Neural progenitor cell (in vitro differentiated cells): Measurements from ENCODE around the gene VAV1. TPM values are rescaled to one million over a fixed set of nuclear protein-coding genes. Genes with fewer than 3 reads are reported as not detected.

Source experiments
- DNase-seq: peaks from one replicate; pipeline ENCODE4 v3.0.0-alpha.2; 2016; ENCODE audit warnings: low spot score
- H2AFZ ChIP-seq: fragments of 200-600 bp; sonication (generic); replicated peaks from 2 replicates; pipeline ENCODE4 v1.6.1; 2016; ENCODE audit warnings: antibody characterized with exemption
- H3F3A ChIP-seq: fragments of 200-600 bp; sonication (generic); 2 replicates; pipeline ENCODE4 v1.6.1; 2016; ENCODE audit warnings: antibody characterized with exemption, low read depth
- H3K27ac ChIP-seq: fragments of 200-600 bp; sonication (generic); 2 replicates; pipeline ENCODE4 v1.5.1; 2016; ENCODE audit warnings: mild to moderate bottlenecking
- H3K27me3 ChIP-seq: fragments of 200-600 bp; sonication (generic); 2 replicates; pipeline ENCODE4 v1.6.1; 2016; ENCODE audit warnings: mild to moderate bottlenecking, moderate library complexity
- H3K36me3 ChIP-seq: fragments of 200-600 bp; sonication (generic); 2 replicates; pipeline ENCODE4 v1.5.1; 2016
- H3K4me1 ChIP-seq: fragments of 200-600 bp; sonication (generic); 2 replicates; pipeline ENCODE4 v1.6.1; 2016; ENCODE audit warnings: mixed run types
- H3K4me2 ChIP-seq: fragments of 200-600 bp; sonication (generic); 2 replicates; pipeline ENCODE4 v1.6.1; 2016
- H3K4me3 ChIP-seq: fragments of 200-600 bp; sonication (generic); 2 replicates; pipeline ENCODE4 v1.5.1; 2016
- H3K79me2 ChIP-seq: fragments of 200-600 bp; sonication (generic); 2 replicates; pipeline ENCODE4 v1.6.1; 2016; ENCODE audit warnings: low read depth
- H3K9ac ChIP-seq: fragments of 200-600 bp; sonication (generic); 2 replicates; pipeline ENCODE4 v1.6.1; 2016
- H3K9me3 ChIP-seq: fragments of 200-600 bp; sonication (generic); 2 replicates; pipeline ENCODE4 v1.5.1; 2016; ENCODE audit warnings: low read depth
- H4K20me1 ChIP-seq: fragments of 200-600 bp; sonication (generic); 2 replicates; pipeline ENCODE4 v1.6.1; 2016; ENCODE audit warnings: low read depth
- H3K27ac Mint-ChIP-seq: 3 replicates; pipeline ENCODE4 v1.8.0; 2021; ENCODE audit warnings: mixed read lengths
- H3K27me3 Mint-ChIP-seq: 2 replicates; pipeline ENCODE4 v1.8.0; 2022; ENCODE audit warnings: low read depth, mild to moderate bottlenecking, inconsistent platforms, moderate library complexity, mixed read lengths; ENCODE audit not compliant: insufficient read depth
- H3K36me3 Mint-ChIP-seq: 3 replicates; pipeline ENCODE4 v1.8.0; 2021; ENCODE audit warnings: mixed read lengths
- H3K4me1 Mint-ChIP-seq: 3 replicates; pipeline ENCODE4 v1.8.0; 2021; ENCODE audit warnings: mixed read lengths
- H3K4me3 Mint-ChIP-seq: 3 replicates; pipeline ENCODE4 v1.8.0; 2021; ENCODE audit warnings: mild to moderate bottlenecking, moderate library complexity, mixed read lengths
- H3K9me3 Mint-ChIP-seq: 3 replicates; pipeline ENCODE4 v1.8.0; 2020; ENCODE audit warnings: mixed read lengths
- CTCF ChIP-seq: fragments of 200-600 bp; sonication (generic); IDR thresholded peaks from 2 replicates; pipeline ENCODE4 v1.5.1; 2017; ENCODE audit warnings: antibody characterized with exemption, mild to moderate bottlenecking
- EZH2 ChIP-seq: fragments of 200-600 bp; sonication (generic); IDR thresholded peaks from 2 replicates; pipeline ENCODE4 v1.6.1; 2017; ENCODE audit warnings: antibody characterized with exemption, mild to moderate bottlenecking, moderate library complexity
- EZH2phosphoT487 ChIP-seq: fragments of 200-600 bp; sonication (generic); IDR thresholded peaks from 2 replicates; pipeline ENCODE4 v1.6.1; 2017; ENCODE audit warnings: antibody characterized with exemption
- total RNA-seq: library from RNA; depleted of rRNA; stranded (reverse); fragments of >200 nt; gene quantifications from 2 replicates; pipeline ENCODE4 v1.2.3, GENCODE V29; 2015; ENCODE audit warnings: low replicate concordance

VAV1 gene
- total RNA-seq, 1 donor from 2014 or later, result not detected

DNA sequence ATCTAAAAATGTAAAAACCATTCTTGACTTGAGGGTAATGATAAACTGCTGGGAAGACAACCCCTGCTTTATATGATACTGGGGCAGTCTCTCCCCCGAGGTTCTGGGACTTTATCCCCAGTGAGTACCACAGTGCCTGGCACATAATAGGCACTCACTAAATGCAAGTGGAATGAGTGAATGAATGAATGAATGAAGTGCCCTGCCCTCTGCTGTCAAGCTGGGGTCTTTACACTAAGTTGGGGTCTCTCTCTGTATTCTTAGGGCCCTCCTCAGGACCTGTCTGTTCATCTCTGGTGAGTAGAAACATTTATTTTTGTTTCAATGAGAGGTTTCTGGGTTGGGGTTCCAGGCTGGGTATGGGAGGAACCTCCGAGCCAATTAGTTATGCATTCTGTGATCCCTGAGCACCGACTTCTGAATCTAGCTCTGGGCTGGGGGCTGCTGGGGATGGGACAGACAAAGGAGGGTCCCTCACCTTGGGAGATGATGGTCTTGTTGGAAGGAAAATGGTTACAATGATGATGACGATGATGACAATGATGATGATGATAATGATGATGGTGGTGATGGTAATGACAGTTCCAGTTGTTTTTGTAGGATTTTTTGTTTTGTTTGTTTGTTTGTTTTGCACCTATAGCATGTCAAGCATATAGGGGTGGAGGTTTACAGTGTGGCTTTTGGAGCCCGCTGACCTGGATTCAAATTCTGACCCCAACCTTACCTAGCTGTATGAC, 70.5 kb downstream of the VAV1 start:
- no peaks in the 10 kb centered on the region for H3K9me3 Mint-ChIP-seq
- H3K9ac ChIP-seq, result no peak overlapping the region
- H3K9me3 ChIP-seq, result no peaks in the 10 kb centered on the region
- H3K27ac ChIP-seq, result no peak overlapping the region
- H4K20me1 ChIP-seq, result no peaks in the 10 kb centered on the region
- H3K4me2 ChIP-seq, result no peak overlapping the region
- H2AFZ ChIP-seq, result no peak overlapping the region
- H3K4me3 Mint-ChIP-seq, result no peak overlapping the region
- H3F3A ChIP-seq, result no peaks in the 10 kb centered on the region
- H3K36me3 Mint-ChIP-seq, result no peaks in the 10 kb centered on the region
- H3K4me1 ChIP-seq, result no peaks in the 10 kb centered on the region
- H3K36me3 ChIP-seq, result no peaks in the 10 kb centered on the region
- DNase-seq, result no peak
- peaks cover 4% of the 10 kb centered on the region for H3K27me3 Mint-ChIP-seq
- TF ChIP-seq EZH2phosphoT487, result no peak
- TF ChIP-seq EZH2, result no peak
- no peak for TF ChIP-seq CTCF
- H3K27me3 ChIP-seq, result no peaks in the 10 kb centered on the region
- H3K4me1 Mint-ChIP-seq, result no peaks in the 10 kb centered on the region
- H3K4me3 ChIP-seq, result no peak overlapping the region
- no peaks in the 10 kb centered on the region for H3K79me2 ChIP-seq
- no peak overlapping the region for H3K27ac Mint-ChIP-seq

GRCh38 chr19:6847828-6848200, 75.3 kb downstream of the VAV1 start:
- Histone ChIP-seq H3K9me3 (no peaks in the 10 kb centered on the region), H4K20me1 (no peaks in the 10 kb centered on the region), H3K27me3 (no peaks in the 10 kb centered on the region), H2AFZ (no peak overlapping the region), H3F3A (no peaks in the 10 kb centered on the region), H3K36me3 (no peaks in the 10 kb centered on the region), H3K79me2 (no peaks in the 10 kb centered on the region), H3K9ac (no peak overlapping the region), H3K4me1 (no peaks in the 10 kb centered on the region), H3K27ac (no peak overlapping the region), H3K4me3 (no peak overlapping the region), H3K4me2 (no peak overlapping the region)
- Mint-ChIP-seq H3K27ac (no peak overlapping the region), H3K27me3 (no peaks in the 10 kb centered on the region), H3K4me1 (no peaks in the 10 kb centered on the region), H3K36me3 (no peaks in the 10 kb centered on the region), H3K9me3 (no peaks in the 10 kb centered on the region), H3K4me3 (no peak overlapping the region)
- no peak for DNase-seq
- no peak for TF ChIP-seq CTCF
- no peak for TF ChIP-seq EZH2phosphoT487
- TF ChIP-seq EZH2, result no peak

DNA sequence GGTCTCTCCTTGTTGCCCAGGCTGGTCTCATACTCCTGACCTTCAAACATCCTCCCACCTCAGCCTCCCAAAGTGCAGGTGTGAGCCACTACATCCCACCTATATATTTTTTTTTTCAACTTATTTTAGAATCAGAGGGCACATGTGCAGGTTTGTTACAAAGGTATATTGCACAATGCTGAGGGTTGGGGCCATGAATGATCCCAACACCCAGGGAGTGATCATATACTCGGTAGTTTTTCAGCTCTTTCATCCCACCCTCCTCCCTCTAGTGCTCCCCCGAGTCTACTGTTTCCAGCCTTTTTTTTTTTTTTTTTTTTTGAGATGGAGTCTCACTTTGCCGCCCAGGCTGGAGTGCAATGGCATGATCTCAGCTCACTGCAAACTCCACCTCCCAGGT, 76.5 kb downstream of the VAV1 start:
- no peak overlapping the region for H2AFZ ChIP-seq
- no peaks in the 10 kb centered on the region for H3K79me2 ChIP-seq
- no peak overlapping the region for H3K4me3 ChIP-seq
- H3K27me3 ChIP-seq, result no peaks in the 10 kb centered on the region
- DNase-seq, result no peak
- H3K4me2 ChIP-seq, result no peak overlapping the region
- TF ChIP-seq EZH2 (no peak), EZH2phosphoT487 (no peak), CTCF (no peak)
- H3K9me3 Mint-ChIP-seq, result no peaks in the 10 kb centered on the region
- no peak overlapping the region for H3K9ac ChIP-seq
- H3K27ac ChIP-seq, result no peak overlapping the region
- H4K20me1 ChIP-seq, result no peaks in the 10 kb centered on the region
- H3K4me3 Mint-ChIP-seq, result no peak overlapping the region
- no peaks in the 10 kb centered on the region for H3K27me3 Mint-ChIP-seq
- H3K36me3 Mint-ChIP-seq, result no peaks in the 10 kb centered on the region
- H3K27ac Mint-ChIP-seq, result no peak overlapping the region
- no peaks in the 10 kb centered on the region for H3K4me1 Mint-ChIP-seq
- no peaks in the 10 kb centered on the region for H3K9me3 ChIP-seq
- H3F3A ChIP-seq, result no peaks in the 10 kb centered on the region
- H3K36me3 ChIP-seq, result no peaks in the 10 kb centered on the region
- no peaks in the 10 kb centered on the region for H3K4me1 ChIP-seq
